PC-9 (cell line): ENCODE measurements around the gene TRIM15. TPM values are rescaled to one million over a fixed set of nuclear protein-coding genes. Genes with fewer than 3 reads are reported as not detected.
"Not testable (repeated sequence)": the region's sequence is repeated elsewhere in the genome, so short reads cannot be mapped to it uniquely, and the experiment has no call there.

ENCODE experiments used
- BruUV-seq: library from RNA; stranded (reverse); fragments of 400-500 nt; replicated peaks from 2 replicates; lab custom pipeline; 2021; lab: Mats Ljungman, UMichigan
- CTCF ChIA-PET: fragments of 300-600 bp; sonication (Branson Sonifier 250); formaldehyde crosslinking; loops from one replicate; lab custom pipeline; 2022; ENCODE audit warnings: antibody characterized with exemption; lab: Charles Lee
- POLR2A ChIA-PET: fragments of 300-600 bp; sonication (Branson Sonifier 250); formaldehyde crosslinking; loops from one replicate; lab custom pipeline; 2022; ENCODE audit warnings: antibody characterized with exemption; ENCODE audit not compliant: unreplicated experiment; lab: Charles Lee
- DNase-seq, 2 experiments: peaks; one replicate each; pipeline versions ENCODE4 v3.0.0 to v3.0.0-alpha.2; 2015 to 2022; ENCODE audit warnings: mixed read lengths in 1 of 2
- H2AFZ ChIP-seq: fragments of 200-600 bp; sonication (generic); 2 replicates; pipeline ENCODE4 v1.8.1; 2017; ENCODE audit warnings: antibody characterized with exemption
- H3F3A ChIP-seq: fragments of 200-600 bp; sonication (generic); 2 replicates; pipeline ENCODE4 v1.8.1; 2017; ENCODE audit warnings: antibody characterized with exemption, mild to moderate bottlenecking, low read depth; ENCODE audit not compliant: insufficient read depth
- H3K27ac ChIP-seq: fragments of 200-600 bp; sonication (generic); 2 replicates; pipeline ENCODE4 v1.6.1; 2016; ENCODE audit warnings: mixed run types
- H3K27me3 ChIP-seq: fragments of 200-600 bp; sonication (generic); 2 replicates; pipeline ENCODE4 v1.6.1; 2016; ENCODE audit warnings: low read depth, mixed run types; ENCODE audit not compliant: insufficient read depth
- H3K36me3 ChIP-seq: fragments of 200-600 bp; sonication (generic); 2 replicates; pipeline ENCODE4 v1.6.1; 2016; ENCODE audit warnings: low read depth, mixed run types
- H3K4me1 ChIP-seq: fragments of 200-600 bp; sonication (generic); replicated peaks from 2 replicates; pipeline ENCODE4 v1.6.1; 2016; ENCODE audit warnings: mixed run types; ENCODE audit not compliant: insufficient read depth
- H3K4me2 ChIP-seq: fragments of 200-600 bp; sonication (generic); 2 replicates; pipeline ENCODE4 v1.6.1; 2017; ENCODE audit warnings: mixed run types
- H3K4me3 ChIP-seq: fragments of 200-600 bp; sonication (generic); 2 replicates; pipeline ENCODE4 v1.6.1; 2016; ENCODE audit warnings: mixed run types
- H3K79me2 ChIP-seq: fragments of 200-600 bp; sonication (generic); 2 replicates; pipeline ENCODE4 v1.6.1; 2017; ENCODE audit warnings: low read depth, mixed run types
- H3K9me2 ChIP-seq: fragments of 200-600 bp; sonication (generic); 2 replicates; pipeline ENCODE4 v1.8.1; 2017; ENCODE audit warnings: mild to moderate bottlenecking; ENCODE audit not compliant: insufficient read depth
- H3K9me3 ChIP-seq: fragments of 200-600 bp; sonication (generic); 2 replicates; pipeline ENCODE4 v1.8.1; 2016; ENCODE audit warnings: low read depth; ENCODE audit not compliant: insufficient read depth
- H4K20me1 ChIP-seq: fragments of 200-600 bp; sonication (generic); 2 replicates; pipeline ENCODE4 v1.8.1; 2017; ENCODE audit not compliant: insufficient read depth
- EZH2 ChIP-seq: fragments of 200-600 bp; sonication (generic); IDR thresholded peaks from 2 replicates; pipeline ENCODE4 v1.8.0; 2017; ENCODE audit warnings: antibody characterized with exemption, low read depth
- intact Hi-C: fragments of 100-400 bp; cut with micrococcal nuclease; formaldehyde crosslinking; loops from one replicate; pipeline ENCODE4 v1.10.0; 2022; ENCODE audit not compliant: unreplicated experiment
- total RNA-seq: library from RNA; stranded (reverse); gene quantifications from 2 replicates; pipeline ENCODE4 v1.2.3, GENCODE V29; 2021
- TF ChIP-seq, protein P1 (sequence below): fragments of 200-600 bp; sonication (generic); conservative IDR thresholded peaks from 2 replicates; pipeline ENCODE4 v1.6.1; 2017; ENCODE audit warnings: mixed run types, antibody characterized with exemption, mild to moderate bottlenecking, moderate library complexity

TRIM15 gene
- total RNA-seq, 1 experiment from 2014 or later, result not detected

- Histone ChIP-seq H3K9me3 (no peaks in the 10 kb centered on the region), H3K4me3 (no peak overlapping the region), H3K27me3 (no peaks in the 10 kb centered on the region; the same call in 1 of the 2 replicates), H3K27ac (no peak overlapping the region), H3F3A (no peaks in the 10 kb centered on the region), H3K9me2 (no peaks in the 10 kb centered on the region), H3K36me3 (no peaks in the 10 kb centered on the region), H3K79me2 (no peaks in the 10 kb centered on the region), H2AFZ (no peak overlapping the region), H3K4me1 (no peaks in the 10 kb centered on the region), H3K4me2 (peak overlapping the region; percentile 32; the same call in 1 of the 2 replicates), H4K20me1 (no peaks in the 10 kb centered on the region)
- intact Hi-C loops, result no loop called here
- DNase-seq, result peak in 1 of 2 experiments; percentile 6
- TF ChIP-seq, protein P1, sequence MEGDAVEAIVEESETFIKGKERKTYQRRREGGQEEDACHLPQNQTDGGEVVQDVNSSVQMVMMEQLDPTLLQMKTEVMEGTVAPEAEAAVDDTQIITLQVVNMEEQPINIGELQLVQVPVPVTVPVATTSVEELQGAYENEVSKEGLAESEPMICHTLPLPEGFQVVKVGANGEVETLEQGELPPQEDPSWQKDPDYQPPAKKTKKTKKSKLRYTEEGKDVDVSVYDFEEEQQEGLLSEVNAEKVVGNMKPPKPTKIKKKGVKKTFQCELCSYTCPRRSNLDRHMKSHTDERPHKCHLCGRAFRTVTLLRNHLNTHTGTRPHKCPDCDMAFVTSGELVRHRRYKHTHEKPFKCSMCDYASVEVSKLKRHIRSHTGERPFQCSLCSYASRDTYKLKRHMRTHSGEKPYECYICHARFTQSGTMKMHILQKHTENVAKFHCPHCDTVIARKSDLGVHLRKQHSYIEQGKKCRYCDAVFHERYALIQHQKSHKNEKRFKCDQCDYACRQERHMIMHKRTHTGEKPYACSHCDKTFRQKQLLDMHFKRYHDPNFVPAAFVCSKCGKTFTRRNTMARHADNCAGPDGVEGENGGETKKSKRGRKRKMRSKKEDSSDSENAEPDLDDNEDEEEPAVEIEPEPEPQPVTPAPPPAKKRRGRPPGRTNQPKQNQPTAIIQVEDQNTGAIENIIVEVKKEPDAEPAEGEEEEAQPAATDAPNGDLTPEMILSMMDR, result no peak
- no peak for TF ChIP-seq EZH2
- POLR2A ChIA-PET, result no interaction called here
- BruUV-seq, result no TSS peak
- CTCF ChIA-PET, result no interaction called here
Observed at GRCh38 chr6:30162265-30163089, 869 bp upstream of the TRIM15 start.

- no peaks in the 10 kb centered on the region for H3F3A ChIP-seq
- no peak overlapping the region for H3K4me3 ChIP-seq
- H2AFZ ChIP-seq, result no peak overlapping the region
- intact Hi-C loops, result no loop called here
- CTCF ChIA-PET, result no interaction called here
- H3K79me2 ChIP-seq, result no peaks in the 10 kb centered on the region
- no peaks in the 10 kb centered on the region for H3K9me3 ChIP-seq
- DNase-seq, result no peak
- H3K36me3 ChIP-seq, result no peaks in the 10 kb centered on the region
- no peak overlapping the region for H3K4me2 ChIP-seq
- peaks cover 8% of the 10 kb centered on the region for H3K27me3 ChIP-seq
- POLR2A ChIA-PET, result no interaction called here
- no peaks in the 10 kb centered on the region for H3K9me2 ChIP-seq
- no peak for TF ChIP-seq EZH2
- TF ChIP-seq, protein P1, result no peak
- no peaks in the 10 kb centered on the region for H3K4me1 ChIP-seq
- no peak overlapping the region for H3K27ac ChIP-seq
- H4K20me1 ChIP-seq, result no peaks in the 10 kb centered on the region
- no TSS peak for BruUV-seq
Observed at GRCh38 chr6:30163918-30164654, 740 bp downstream of the TRIM15 start.

DNA sequence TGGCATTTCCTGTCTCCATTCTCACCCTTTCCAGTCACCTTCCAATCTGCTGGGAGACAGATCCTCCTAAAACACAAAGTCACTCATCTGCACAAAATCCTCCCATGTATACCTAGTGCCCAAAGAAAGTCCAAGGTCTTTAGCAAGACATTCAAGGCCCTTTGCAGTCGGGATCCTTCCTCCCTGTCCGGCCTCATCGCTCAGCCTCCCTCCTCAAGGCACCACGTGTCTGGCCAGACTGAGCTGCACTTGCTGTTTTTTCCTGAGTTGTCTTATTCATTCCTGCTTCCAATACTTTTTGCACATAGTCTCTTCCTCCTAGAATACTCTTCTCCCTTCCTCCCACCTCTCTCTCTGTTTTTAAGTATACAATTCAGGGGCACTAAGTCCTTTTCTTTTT lies 1.4 kb downstream of the TRIM15 start:
- Histone ChIP-seq H3K27me3 (peaks cover 8% of the 10 kb centered on the region), H3K27ac (no peak overlapping the region), H3F3A (no peaks in the 10 kb centered on the region), H2AFZ (no peak overlapping the region), H3K79me2 (no peaks in the 10 kb centered on the region), H3K4me3 (no peak overlapping the region), H4K20me1 (no peaks in the 10 kb centered on the region), H3K4me2 (no peak overlapping the region), H3K9me2 (no peaks in the 10 kb centered on the region), H3K9me3 (no peaks in the 10 kb centered on the region), H3K4me1 (no peaks in the 10 kb centered on the region), H3K36me3 (no peaks in the 10 kb centered on the region)
- CTCF ChIA-PET, result no interaction called here
- TF ChIP-seq EZH2, result no peak
- TF ChIP-seq, protein P1, result no peak
- DNase-seq, result peak in 1 of 2 experiments; percentile 28
- intact Hi-C loops, result no loop called here
- BruUV-seq, result no TSS peak
- POLR2A ChIA-PET, result no interaction called here

DNA sequence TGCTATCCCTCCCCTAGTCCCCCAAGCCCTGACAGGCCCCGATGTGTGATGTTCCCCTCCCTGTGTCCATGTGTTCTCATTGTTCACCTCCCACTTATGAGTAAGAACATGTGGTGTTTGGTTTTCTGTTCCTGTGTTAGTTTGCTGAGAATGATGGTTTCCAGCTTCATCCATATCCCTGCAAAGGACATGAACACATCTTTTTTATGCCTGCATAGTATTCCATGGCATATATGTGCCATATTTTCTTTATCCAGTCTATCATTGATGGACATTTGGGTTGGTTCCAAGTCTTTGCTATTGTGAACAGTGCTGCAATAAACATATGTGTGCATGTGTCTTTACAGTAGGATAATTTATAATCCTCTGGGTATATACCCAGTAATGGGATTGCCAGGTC lies 1.9 kb downstream of the TRIM15 start:
- CTCF ChIA-PET, H3F3A ChIP-seq, H3K9me2 ChIP-seq, H3K4me1 ChIP-seq, H4K20me1 ChIP-seq, H3K4me2 ChIP-seq, intact Hi-C loops, H3K79me2 ChIP-seq, DNase-seq, H3K4me3 ChIP-seq, BruUV-seq, H3K36me3 ChIP-seq, POLR2A ChIA-PET, H3K27me3 ChIP-seq, H3K9me3 ChIP-seq, H3K27ac ChIP-seq, H2AFZ ChIP-seq: not testable (repeated sequence)
